Tibial nerve (tissue), 4 donors: ENCODE measurements around the gene WFIKKN2.

Experiments used
- CTCF ChIP-seq, 5 experiments: fragments of 200-600 bp in 3 of 5; fragments of 450-650 bp in 2 of 5; sonication (generic) in 3 of 5; IDR thresholded peaks; one replicate each; pipeline ENCODE4 v1.5.1; 2016 to 2019; ENCODE audit warnings: antibody characterized with exemption in 5 of 5, mild to moderate bottlenecking in 3 of 5, moderate library complexity in 2 of 5
- EP300 ChIP-seq, 2 donors: sonication (generic); formaldehyde crosslinking; IDR thresholded peaks; one replicate each; pipeline ENCODE4 v1.6.1; 2017; ENCODE audit warnings: antibody characterized with exemption in 2 of 2, mild to moderate bottlenecking in 1 of 2
- POLR2A ChIP-seq, 2 donors: fragments of 450-650 bp; IDR thresholded peaks; one replicate each; pipeline ENCODE4 v1.6.1; 2017; ENCODE audit warnings: antibody characterized with exemption in 2 of 2, mild to moderate bottlenecking in 2 of 2, moderate library complexity in 2 of 2

DNA sequence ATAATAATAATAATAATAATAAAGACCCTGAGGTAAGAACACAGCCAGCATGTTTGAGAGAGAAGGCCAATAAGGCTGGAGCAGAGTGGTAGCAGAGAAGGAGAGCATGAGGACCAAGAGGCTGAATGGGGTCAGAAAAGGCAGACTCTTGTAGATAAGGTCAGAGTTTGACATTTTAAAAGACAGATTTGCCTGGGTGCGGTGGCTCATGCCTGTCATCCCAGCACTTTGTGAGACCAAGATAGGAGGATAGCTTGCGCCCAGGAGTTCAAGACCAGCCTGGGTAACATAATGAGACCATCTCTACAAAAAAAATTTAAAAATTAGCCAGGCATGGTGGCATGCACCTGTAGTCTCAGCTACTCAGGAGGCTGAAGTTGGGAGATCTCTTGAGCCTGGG is 11.0 kb upstream of the WFIKKN2 start:
- TF ChIP-seq POLR2A (IDR thresholded peaks at IDR 0.05), result no peak
- no peak for TF ChIP-seq CTCF (IDR thresholded peaks at IDR 0.05)
- no peak for TF ChIP-seq EP300 (IDR thresholded peaks at IDR 0.05)
